PC-9 (cell line): Measurements from ENCODE around the gene WBP1L.

ENCODE experiments used
- EZH2 ChIP-seq: fragments of 200-600 bp; sonication (generic); IDR thresholded peaks from 2 replicates; pipeline ENCODE4 v1.8.0; 2017; ENCODE audit warnings: antibody characterized with exemption, low read depth
- TF ChIP-seq, protein P1 (sequence below): fragments of 200-600 bp; sonication (generic); conservative IDR thresholded peaks from 2 replicates; pipeline ENCODE4 v1.6.1; 2017; ENCODE audit warnings: mixed run types, antibody characterized with exemption, mild to moderate bottlenecking, moderate library complexity

DNA sequence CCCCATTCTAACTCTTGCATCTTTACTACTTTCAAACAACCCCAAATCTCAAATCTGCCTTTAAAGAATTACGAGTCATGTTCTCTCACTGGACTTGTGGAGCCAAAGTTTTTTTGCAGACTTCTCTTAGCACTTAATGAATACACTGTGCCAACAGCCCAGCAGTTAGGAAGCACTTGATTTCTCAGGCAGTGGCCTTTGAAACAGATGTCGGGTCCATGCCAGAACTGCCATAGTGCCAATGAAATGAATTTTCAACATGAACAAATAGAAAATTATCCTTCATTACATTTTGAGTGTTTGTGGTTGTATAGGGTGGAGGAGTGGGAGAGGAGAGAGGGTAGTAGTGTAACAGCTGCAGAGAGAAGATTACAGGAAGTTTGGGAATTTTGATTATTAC is 116.2 kb downstream of the WBP1L start:
- TF ChIP-seq, protein P1, sequence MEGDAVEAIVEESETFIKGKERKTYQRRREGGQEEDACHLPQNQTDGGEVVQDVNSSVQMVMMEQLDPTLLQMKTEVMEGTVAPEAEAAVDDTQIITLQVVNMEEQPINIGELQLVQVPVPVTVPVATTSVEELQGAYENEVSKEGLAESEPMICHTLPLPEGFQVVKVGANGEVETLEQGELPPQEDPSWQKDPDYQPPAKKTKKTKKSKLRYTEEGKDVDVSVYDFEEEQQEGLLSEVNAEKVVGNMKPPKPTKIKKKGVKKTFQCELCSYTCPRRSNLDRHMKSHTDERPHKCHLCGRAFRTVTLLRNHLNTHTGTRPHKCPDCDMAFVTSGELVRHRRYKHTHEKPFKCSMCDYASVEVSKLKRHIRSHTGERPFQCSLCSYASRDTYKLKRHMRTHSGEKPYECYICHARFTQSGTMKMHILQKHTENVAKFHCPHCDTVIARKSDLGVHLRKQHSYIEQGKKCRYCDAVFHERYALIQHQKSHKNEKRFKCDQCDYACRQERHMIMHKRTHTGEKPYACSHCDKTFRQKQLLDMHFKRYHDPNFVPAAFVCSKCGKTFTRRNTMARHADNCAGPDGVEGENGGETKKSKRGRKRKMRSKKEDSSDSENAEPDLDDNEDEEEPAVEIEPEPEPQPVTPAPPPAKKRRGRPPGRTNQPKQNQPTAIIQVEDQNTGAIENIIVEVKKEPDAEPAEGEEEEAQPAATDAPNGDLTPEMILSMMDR, result no peak
- TF ChIP-seq EZH2, result no peak
